ENCODE data around the gene NUP107.

NUP107 gene

GRCh38 chr12:68749443-68749842 lies 62.7 kb downstream of the NUP107 start:
- DNase-seq (ENCODE audit: low read depth) = no peak
- TF ChIP-seq CTCF (conservative IDR thresholded peaks at IDR 0.05; ENCODE audit: low read length) = no peak
- no peak overlapping the region for H3K4me3 ChIP-seq (ENCODE audit: low read length)

- no peak for DNase-seq (ENCODE audit: low read depth)
- TF ChIP-seq CTCF (conservative IDR thresholded peaks at IDR 0.05; ENCODE audit: low read length) = no peak
- H3K4me3 ChIP-seq (ENCODE audit: low read length) = no peak overlapping the region
Observed at GRCh38 chr12:68749861-68750260, 63.1 kb downstream of the NUP107 start.

- no peak for DNase-seq (ENCODE audit: low read depth)
- H3K4me3 ChIP-seq (ENCODE audit: low read length) = no peak overlapping the region
- no peak for TF ChIP-seq CTCF (conservative IDR thresholded peaks at IDR 0.05; ENCODE audit: low read length)
Observed at GRCh38 chr12:68750506-68750905, 63.7 kb downstream of the NUP107 start.

- no peak for DNase-seq (ENCODE audit: low read depth)
- no peak for TF ChIP-seq CTCF (conservative IDR thresholded peaks at IDR 0.05; ENCODE audit: low read length)
- no peak overlapping the region for H3K4me3 ChIP-seq (ENCODE audit: low read length)
Observed at GRCh38 chr12:68755536-68756243, 68.9 kb downstream of the NUP107 start.

- no peak overlapping the region for H3K4me3 ChIP-seq (ENCODE audit: low read length)
- no peak for TF ChIP-seq CTCF (conservative IDR thresholded peaks at IDR 0.05; ENCODE audit: low read length)
- no peak for DNase-seq (ENCODE audit: low read depth)
Observed at GRCh38 chr12:68759852-68760251, 73.1 kb downstream of the NUP107 start.

- no peak for DNase-seq (ENCODE audit: low read depth)
- H3K4me3 ChIP-seq (ENCODE audit: low read length) = no peak overlapping the region
- no peak for TF ChIP-seq CTCF (conservative IDR thresholded peaks at IDR 0.05; ENCODE audit: low read length)
Observed at GRCh38 chr12:68760806-68761441, 74.1 kb downstream of the NUP107 start.

- H3K4me3 ChIP-seq (ENCODE audit: low read length) = no peak overlapping the region
- no peak for DNase-seq (ENCODE audit: low read depth)
- TF ChIP-seq CTCF (conservative IDR thresholded peaks at IDR 0.05; ENCODE audit: low read length) = no peak
Observed at GRCh38 chr12:68761442-68761812, 74.6 kb downstream of the NUP107 start.
